Common myeloid progenitor, CD34-positive (primary cell): Measurements from ENCODE around the gene PFKM.
"Not testable (repeated sequence)": the region's sequence is repeated elsewhere in the genome, so short reads cannot be mapped to it uniquely, and the experiment has no call there.

Source experiments
- CTCF ChIA-PET: fragments of 350-600 bp; sonication (Branson Sonifier 250); formaldehyde crosslinking; loops from one replicate; lab custom pipeline; 2021; ENCODE audit warnings: antibody characterized with exemption; lab: Charles Lee
- POLR2A ChIA-PET: fragments of 350-600 bp; sonication (Branson Sonifier 250); formaldehyde crosslinking; loops from one replicate; lab custom pipeline; 2021; ENCODE audit warnings: antibody characterized with exemption; lab: Charles Lee
- DNase-seq, 3 donors: peaks; one replicate each; pipeline versions ENCODE4 v3.0.0 to v3.0.0-alpha.2; 2013
- H3K27ac ChIP-seq, 2 experiments: 1 replicate in 1 of 2; 2 replicates in 1 of 2; pipeline ENCODE4 v1.7.0; 2013; ENCODE audit warnings: inconsistent platforms in 2 of 2, low read length in 2 of 2, mild to moderate bottlenecking in 2 of 2, low read depth in 1 of 2, moderate library complexity in 1 of 2; ENCODE audit not compliant: severe bottlenecking in 2 of 2, insufficient read depth in 1 of 2, poor library complexity in 1 of 2
- H3K27me3 ChIP-seq, 5 experiments: replicated peaks in 2 of 5; 1 replicate in 3 of 5; 2 replicates in 2 of 5; pipeline versions ENCODE4 v1.6.1 to v1.7.0; 2013; ENCODE audit warnings: low read length in 4 of 5, mild to moderate bottlenecking in 2 of 5, moderate library complexity in 2 of 5, inconsistent platforms in 1 of 5; ENCODE audit not compliant: insufficient read depth in 5 of 5, control insufficient read depth in 4 of 5
- H3K36me3 ChIP-seq, 4 experiments: 1 replicate in 2 of 4; 2 replicates in 2 of 4; pipeline versions ENCODE4 v1.6.1 to v1.7.0; 2013; ENCODE audit warnings: low read length in 3 of 4, control low read depth in 1 of 4, mild to moderate bottlenecking in 1 of 4; ENCODE audit not compliant: control insufficient read depth in 4 of 4, insufficient read depth in 4 of 4
- H3K4me1 ChIP-seq, 4 experiments: 1 replicate in 3 of 4; 2 replicates in 1 of 4; pipeline versions ENCODE4 v1.6.1 to v1.7.1; 2013; ENCODE audit warnings: low read length in 3 of 4, mild to moderate bottlenecking in 3 of 4, control low read depth in 1 of 4, inconsistent platforms in 1 of 4, moderate library complexity in 1 of 4; ENCODE audit not compliant: control insufficient read depth in 4 of 4, insufficient read depth in 4 of 4; ENCODE audit errors: control extremely low read depth in 1 of 4
- H3K4me3 ChIP-seq, 7 experiments: 1 replicate in 4 of 7; 2 replicates in 3 of 7; pipeline versions ENCODE4 v1.5.1 to v1.7.0; 2013; ENCODE audit warnings: mild to moderate bottlenecking in 7 of 7, low read length in 6 of 7, moderate library complexity in 6 of 7, inconsistent platforms in 2 of 7, low read depth in 2 of 7, control low read depth in 1 of 7; ENCODE audit not compliant: insufficient read depth in 4 of 7, control insufficient read depth in 1 of 7; ENCODE audit errors: extremely low read depth in 1 of 7
- H3K9me3 ChIP-seq, 5 experiments: 1 replicate in 4 of 5; 2 replicates in 1 of 5; pipeline versions ENCODE4 v1.6.1 to v1.7.1; 2013; ENCODE audit warnings: low read length in 4 of 5, mild to moderate bottlenecking in 2 of 5, inconsistent platforms in 1 of 5, low read depth in 1 of 5, moderate library complexity in 1 of 5; ENCODE audit not compliant: control insufficient read depth in 4 of 5, insufficient read depth in 2 of 5; ENCODE audit errors: control extremely low read depth in 1 of 5
- WGBS: methylation state at CpG from one replicate; pipeline ENCODE4 v1.1.5; 2013; ENCODE audit not compliant: insufficient coverage; 5-methylcytosine and 5-hydroxymethylcytosine counted together

Gene PFKM

GRCh38 chr12:48151103-48151771 is 32.1 kb downstream of the PFKM start:
- Histone ChIP-seq H3K9me3 (no peaks in the 10 kb centered on the region), H3K4me1 (peaks cover 1 to 3% (median 2%) of the 10 kb centered on the region in 4 experiments), H3K27me3 (no peaks in the 10 kb centered on the region), H3K27ac (no peak overlapping the region), H3K36me3 (peaks cover 19 to 66% (median 44%) of the 10 kb centered on the region in 4 experiments), H3K4me3 (no peak overlapping the region)
- no peak for DNase-seq
- 100% methylated on average over 1 of the region's 2 CpGs for WGBS
- ChIA-PET POLR2A (no interaction called here), CTCF (interaction anchor here (1.1 to 2.9 kb wide), 3 partner anchors 10 to 15 kb away, joined by 3 to 13 read pairs (median 3); no protein-coding TSS in a partner anchor)

- DNase-seq, H3K27ac ChIP-seq, POLR2A ChIA-PET, H3K27me3 ChIP-seq, H3K9me3 ChIP-seq: not testable (repeated sequence)
- H3K36me3 ChIP-seq: peaks cover 0 to 27% (median 19%) of the 10 kb centered on the region in 4 experiments
- 100% methylated on average over 2 of the region's 5 CpGs for WGBS
- H3K4me3 ChIP-seq: peak overlapping the region in 2 of 7 experiments; percentile 93 to 98
- CTCF ChIA-PET: interaction anchor here (0.8 to 1.0 kb wide), 2 partner anchors 37 to 50 kb away, joined by 3 to 4 read pairs; partner anchors contain the start of genes PFKM and SENP1
- H3K4me1 ChIP-seq: peaks cover 20 to 34% (median 33%) of the 10 kb centered on the region in 4 experiments
Measured at GRCh38 chr12:48155786-48156185, 36.6 kb downstream of the PFKM start.

- ChIA-PET POLR2A (interaction anchor here (1.0 to 1.5 kb wide), 2 partner anchors 51 to 72 kb away, joined by 3 to 8 read pairs; partner anchors contain the start of gene SENP1), CTCF (interaction anchor here (0.9 to 1.7 kb wide), 5 partner anchors 25 to 64 kb away, joined by 3 read pairs; partner anchors contain the start of gene SENP1)
Measured at GRCh38 chr12:48156652-48157017, 37.5 kb downstream of the PFKM start.

GRCh38 chr12:48157018-48157888 is 38.1 kb downstream of the PFKM start, which contains the start of gene ASB8:
ASB8 (minus strand) TSS chr12:48157515; CDS start chr12:48153496, 4,019 bp downstream.
- WGBS: 0% methylated on average over 50 of the region's 56 CpGs
- Histone ChIP-seq H3K27ac (peak within 1 kb of the TSS; percentile 58 to 89), H3K27me3 (no peaks in the 10 kb centered on the region), H3K4me1 (peaks cover 26 to 46% (median 45%) of the 10 kb centered on the region in 4 experiments), H3K4me3 (peak within 1 kb of the TSS; percentile 77 to 99 (median 95)), H3K9me3 (no peaks in the 10 kb centered on the region), H3K36me3 (peaks cover 0 to 14% (median 11%) of the 10 kb centered on the region in 4 experiments)
- ChIA-PET CTCF (interaction anchor here (0.7 to 1.7 kb wide), 10 partner anchors 24 to 68 kb away, joined by 3 to 8 read pairs (median 3); partner anchors contain the start of gene SENP1), POLR2A (interaction anchor here (1.0 to 1.5 kb wide), 2 partner anchors 52 to 73 kb away, joined by 3 to 8 read pairs; partner anchors contain the start of gene SENP1)
- peak; percentile 98 to 99 (median 98) for DNase-seq

More at GRCh38 chr12:48156652-48157017, 37.5 kb downstream of the PFKM start:
- peak overlapping the region; percentile 77 to 99 (median 95) for H3K4me3 ChIP-seq
- WGBS: 45% methylated on average over 7 of the region's 8 CpGs
- H3K9me3 ChIP-seq: no peaks in the 10 kb centered on the region
- DNase-seq: no peak
- H3K4me1 ChIP-seq: peaks cover 25 to 42% (median 41%) of the 10 kb centered on the region in 4 experiments
- H3K27ac ChIP-seq: peak overlapping the region; percentile 58 to 89
- H3K36me3 ChIP-seq: peaks cover 0 to 18% (median 14%) of the 10 kb centered on the region in 4 experiments
- no peaks in the 10 kb centered on the region for H3K27me3 ChIP-seq

GRCh38 chr12:48157889-48158370 is 38.8 kb downstream of the PFKM start:
- peak in 1 of 3 donors; percentile 20 for DNase-seq

GRCh38 chr12:48160046-48160445 is 40.9 kb downstream of the PFKM start:
- peak in 2 of 3 donors; percentile 34 to 37 for DNase-seq

More at GRCh38 chr12:48157889-48158370, 38.8 kb downstream of the PFKM start:
- peaks cover 0 to 7% (median 6%) of the 10 kb centered on the region in 4 experiments for H3K36me3 ChIP-seq
- no peaks in the 10 kb centered on the region for H3K9me3 ChIP-seq
- peak overlapping the region in 6 of 7 experiments; percentile 77 to 98 (median 94) for H3K4me3 ChIP-seq
- ChIA-PET POLR2A (interaction anchor here (1.5 kb wide), 1 partner anchor 52 kb away, joined by 8 read pairs; the partner anchor contains the start of gene SENP1), CTCF (interaction anchor here (0.5 to 1.7 kb wide), 11 partner anchors 16 to 140 kb away, joined by 3 to 8 read pairs (median 3); partner anchors contain the start of gene SENP1)
- H3K27ac ChIP-seq: peak overlapping the region; percentile 1 to 89
- H3K27me3 ChIP-seq: no peaks in the 10 kb centered on the region
- no CpG with 5 or more reads among the region's 3 CpGs for WGBS
- H3K4me1 ChIP-seq: peaks cover 26 to 46% (median 45%) of the 10 kb centered on the region in 4 experiments

More at GRCh38 chr12:48160046-48160445, 40.9 kb downstream of the PFKM start:
- Histone ChIP-seq H3K4me3 (peak overlapping the region in 2 of 7 experiments; percentile 16 to 38), H3K27ac (peak overlapping the region in 1 of 2 experiments; percentile 79), H3K36me3 (no peaks in the 10 kb centered on the region), H3K27me3 (no peaks in the 10 kb centered on the region), H3K4me1 (peaks cover 26 to 46% (median 45%) of the 10 kb centered on the region in 4 experiments), H3K9me3 (no peaks in the 10 kb centered on the region)
- ChIA-PET POLR2A (no interaction called here), CTCF (interaction anchor here (0.6 to 3.7 kb wide), 7 partner anchors 8 to 75 kb away, joined by 3 to 24 read pairs (median 3); no protein-coding TSS in a partner anchor)
- WGBS: 27% methylated on average over 5 of the region's 5 CpGs
